HG02623 (cell line): ENCODE data around the gene SLC26A1.
"Not testable (repeated sequence)": the region's sequence is repeated elsewhere in the genome, so short reads cannot be mapped to it uniquely, and the experiment has no call there.

ENCODE experiments used
- ATAC-seq: cut with Tn5 transposase; IDR thresholded peaks from one replicate; pipeline ENCODE4 v1.9.1; 2021; ENCODE audit warnings: moderate library complexity; ENCODE audit not compliant: unreplicated experiment

Gene SLC26A1

GRCh38 chr4:986428-986878, 6.8 kb downstream of the SLC26A1 start:
- peak; percentile 11 for ATAC-seq

GRCh38 chr4:985123-985830, 7.9 kb downstream of the SLC26A1 start:
- ATAC-seq: no peak

- no peak for ATAC-seq
Measured at GRCh38 chr4:984336-985054, 8.7 kb downstream of the SLC26A1 start.

DNA sequence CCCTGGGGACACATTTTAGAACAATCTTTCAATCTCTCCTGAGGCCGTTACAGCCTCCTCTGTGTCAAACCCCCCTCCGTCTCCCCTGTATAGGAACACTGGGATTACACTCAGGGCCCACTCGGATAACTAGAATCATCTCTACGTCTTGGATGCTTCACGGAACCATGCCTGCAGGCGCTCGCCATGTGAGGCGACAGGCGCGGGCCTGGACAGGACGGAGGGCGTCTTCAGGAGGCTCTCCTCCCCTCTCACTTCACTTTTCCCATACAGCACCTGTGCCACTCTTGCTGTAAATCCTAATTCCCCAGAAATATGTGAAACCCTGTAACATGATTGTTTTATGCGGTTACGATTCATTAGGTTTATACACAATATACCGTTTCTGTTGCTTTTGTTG, 10.4 kb downstream of the SLC26A1 start:
- no peak for ATAC-seq

DNA sequence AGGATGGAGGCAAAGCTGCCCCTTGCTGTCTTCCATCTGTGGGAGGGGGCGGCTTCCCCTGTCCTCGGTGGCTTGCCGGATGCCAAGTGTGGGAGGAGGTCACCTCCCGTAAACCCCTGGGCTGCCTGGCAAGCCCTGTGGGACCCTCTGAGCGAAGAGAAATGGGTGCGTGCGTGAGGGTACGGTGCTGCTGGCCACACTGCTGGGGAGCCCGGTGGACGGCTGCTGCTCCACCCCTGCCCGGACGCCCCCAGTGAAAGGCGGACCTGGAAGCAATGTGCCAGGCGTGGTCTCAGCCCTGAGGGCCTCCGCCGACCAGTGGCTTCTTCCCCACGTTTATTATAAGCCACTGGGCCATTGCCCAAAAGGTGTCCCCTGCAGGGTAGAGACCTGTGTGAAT, 10.9 kb downstream of the SLC26A1 start:
- ATAC-seq: no peak

DNA sequence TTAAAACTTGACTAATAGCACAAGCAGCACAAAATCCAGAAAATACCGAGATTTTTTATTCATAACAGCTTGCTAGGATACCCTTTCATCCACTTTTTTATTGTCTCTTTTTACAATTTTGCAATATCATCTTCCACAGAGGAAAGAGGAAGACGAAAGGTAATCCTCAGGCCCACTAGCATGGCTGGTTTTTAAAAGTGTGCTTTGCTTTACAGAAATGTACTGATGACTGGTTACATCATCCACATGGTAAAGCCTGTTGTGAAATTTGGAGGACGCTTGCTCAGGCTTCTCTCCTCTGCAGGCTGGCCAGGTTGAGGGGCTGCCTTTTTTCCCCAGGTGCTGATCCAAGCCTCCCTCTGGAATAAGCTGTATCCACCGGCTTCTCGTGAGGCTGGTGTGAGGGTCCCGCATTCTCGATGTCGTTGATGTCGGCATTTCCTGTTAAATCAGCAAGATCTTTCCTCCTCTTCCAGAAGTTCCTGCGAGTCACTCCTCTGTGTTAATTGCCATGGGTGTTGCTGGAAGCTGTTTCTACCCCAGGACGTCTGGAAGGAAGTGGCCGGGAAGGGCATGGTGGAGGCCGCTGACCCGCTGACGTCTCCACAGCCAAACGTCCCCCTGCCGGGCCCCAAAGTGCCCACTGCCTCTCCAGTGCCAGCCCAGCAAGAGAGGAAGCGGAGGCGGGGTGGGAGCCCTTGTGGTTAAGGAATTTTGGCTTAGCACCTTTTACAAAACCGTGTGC, 14.1 kb downstream of the SLC26A1 start:
- ATAC-seq: no peak

DNA sequence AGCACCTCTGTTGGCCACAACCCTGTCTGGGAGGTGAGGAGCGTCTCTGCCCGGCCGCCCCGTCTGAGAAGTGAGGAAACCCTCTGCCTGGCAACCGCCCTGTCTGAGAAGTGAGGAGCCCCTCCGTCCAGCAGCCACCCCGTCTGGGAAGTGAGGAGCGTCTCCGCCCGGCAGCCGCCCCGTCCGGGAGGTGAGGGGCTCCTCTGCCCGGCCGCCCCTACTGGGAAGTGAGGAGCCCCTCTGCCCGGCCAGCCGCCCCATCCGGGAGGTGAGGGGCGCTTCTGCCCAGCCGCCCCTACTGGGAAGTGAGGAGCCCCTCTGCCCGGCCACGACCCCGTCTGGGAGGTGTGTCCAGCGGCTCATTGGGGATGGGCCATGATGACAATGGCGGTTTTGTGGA, 17.2 kb downstream of the SLC26A1 start:
- not testable (repeated sequence) for ATAC-seq

DNA sequence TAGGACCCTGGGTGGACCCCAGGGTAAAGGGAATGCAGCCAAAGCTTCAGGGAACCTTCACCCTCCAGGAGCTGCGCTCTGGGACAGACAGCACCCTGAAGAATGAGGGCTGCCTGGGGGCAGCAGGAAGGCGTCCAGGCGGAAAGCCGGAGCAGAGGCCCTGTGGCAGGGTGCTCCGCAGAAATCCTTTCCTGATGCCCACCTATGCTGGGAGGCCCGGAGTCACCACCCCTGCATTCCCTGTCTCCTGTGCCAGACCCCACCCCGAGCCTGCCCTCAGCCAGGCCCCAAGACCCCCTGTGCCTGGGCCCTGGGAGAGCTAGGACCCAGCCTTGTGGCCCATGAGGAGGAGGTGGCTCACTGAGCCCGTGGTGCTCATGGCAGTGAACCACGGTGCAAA, 18.5 kb downstream of the SLC26A1 start:
- ATAC-seq: no peak

DNA sequence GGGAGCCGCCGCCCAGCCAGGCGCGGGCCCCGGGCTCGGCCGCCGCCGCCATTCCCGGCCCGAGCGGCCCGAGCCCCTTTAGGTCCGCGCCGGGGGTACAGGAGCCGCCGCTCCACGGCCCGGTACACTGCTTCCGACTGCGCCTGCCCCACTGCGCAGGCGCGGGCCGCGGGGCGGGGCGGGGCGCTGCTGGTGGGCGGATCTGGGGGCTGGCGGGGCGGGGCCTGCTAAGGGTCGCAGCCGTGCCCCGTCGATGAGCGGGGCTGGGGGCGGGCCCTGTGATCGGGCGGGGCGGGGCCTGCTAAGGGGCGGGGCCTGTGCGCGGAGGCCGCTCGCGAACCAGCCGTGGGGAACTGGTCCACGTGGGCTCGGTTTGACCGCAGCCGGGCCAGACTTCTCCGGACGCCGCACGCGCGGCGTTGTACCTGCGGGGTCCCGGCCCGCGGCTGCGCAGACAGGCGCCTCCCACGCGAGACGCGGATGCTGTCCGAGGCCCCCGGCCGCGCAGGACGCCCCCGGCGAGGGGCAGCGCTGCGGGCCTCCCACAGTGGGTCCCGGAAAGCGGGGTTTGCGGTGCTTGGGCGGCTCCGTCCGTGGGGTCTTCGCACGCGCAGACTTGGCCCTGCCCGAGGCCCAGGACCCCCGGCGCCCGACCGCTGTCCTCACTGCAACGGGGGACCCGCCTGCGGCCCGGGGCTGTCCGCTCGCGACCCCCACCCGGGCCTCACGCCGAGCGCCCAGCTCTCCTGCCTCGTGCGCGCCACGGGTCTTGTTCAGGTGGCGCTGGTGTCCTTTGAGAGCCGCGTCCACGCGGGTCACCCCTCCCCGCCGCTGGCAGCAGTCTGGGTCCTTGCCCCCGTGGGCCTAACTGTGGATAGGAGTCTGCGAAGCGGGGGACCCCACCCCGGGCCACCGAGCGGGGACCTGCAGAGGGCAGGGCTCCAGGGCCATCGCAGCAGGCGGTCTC, 19.5 kb downstream of the SLC26A1 start, which contains the start of gene DGKQ:
Gene DGKQ, minus strand, starts transcription at position 139 of the 967 bp plus-strand sequence. Its CDS starts 87 bp downstream, at position 52.
- ATAC-seq: peak; percentile 76

- ATAC-seq: peak; percentile 37
Measured at GRCh38 chr4:972651-973424, 20.4 kb downstream of the SLC26A1 start.

DNA sequence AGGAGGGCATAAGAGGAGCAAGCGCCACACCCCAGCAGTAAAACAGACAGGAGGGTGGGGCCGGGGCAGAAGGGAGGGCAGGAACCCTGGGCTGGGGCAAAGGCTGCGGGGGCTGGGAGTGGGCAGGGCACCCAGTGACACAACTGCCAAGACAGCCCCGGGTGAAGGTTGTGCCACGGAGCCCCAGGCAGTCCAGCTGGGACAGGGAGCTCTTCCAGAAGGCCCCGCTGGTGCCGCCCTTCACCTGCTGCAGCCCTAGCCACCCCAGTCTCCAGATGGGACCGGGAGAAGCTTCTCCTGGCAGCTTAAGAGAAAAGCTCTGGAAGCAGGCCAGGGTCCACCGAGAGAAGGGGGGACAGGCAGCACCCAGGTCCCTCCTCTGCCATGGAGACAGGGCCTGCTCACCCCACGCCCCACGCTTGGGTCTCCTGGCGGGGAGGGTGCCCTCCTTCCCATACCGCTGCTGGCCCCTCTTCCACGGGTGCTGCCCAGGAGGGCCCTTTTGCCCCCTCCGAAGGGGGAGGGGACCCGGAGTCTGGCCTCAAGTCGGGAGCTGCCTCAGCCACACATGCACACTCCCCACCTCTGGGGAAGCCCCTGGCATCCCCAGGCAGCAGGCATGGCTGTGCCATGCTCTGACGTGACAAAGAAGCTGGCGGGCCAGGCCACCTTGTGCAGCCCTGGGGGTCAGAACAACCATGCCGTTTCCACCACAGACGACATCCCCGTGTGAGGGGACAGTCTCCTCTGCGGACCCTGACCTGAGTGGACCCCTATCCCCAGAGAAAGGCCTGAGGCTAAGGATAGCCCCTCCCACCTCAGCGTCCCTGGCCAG, 21.3 kb downstream of the SLC26A1 start:
- no peak for ATAC-seq

- no peak for ATAC-seq
Measured at GRCh38 chr4:970854-971520, 22.2 kb downstream of the SLC26A1 start.

DNA sequence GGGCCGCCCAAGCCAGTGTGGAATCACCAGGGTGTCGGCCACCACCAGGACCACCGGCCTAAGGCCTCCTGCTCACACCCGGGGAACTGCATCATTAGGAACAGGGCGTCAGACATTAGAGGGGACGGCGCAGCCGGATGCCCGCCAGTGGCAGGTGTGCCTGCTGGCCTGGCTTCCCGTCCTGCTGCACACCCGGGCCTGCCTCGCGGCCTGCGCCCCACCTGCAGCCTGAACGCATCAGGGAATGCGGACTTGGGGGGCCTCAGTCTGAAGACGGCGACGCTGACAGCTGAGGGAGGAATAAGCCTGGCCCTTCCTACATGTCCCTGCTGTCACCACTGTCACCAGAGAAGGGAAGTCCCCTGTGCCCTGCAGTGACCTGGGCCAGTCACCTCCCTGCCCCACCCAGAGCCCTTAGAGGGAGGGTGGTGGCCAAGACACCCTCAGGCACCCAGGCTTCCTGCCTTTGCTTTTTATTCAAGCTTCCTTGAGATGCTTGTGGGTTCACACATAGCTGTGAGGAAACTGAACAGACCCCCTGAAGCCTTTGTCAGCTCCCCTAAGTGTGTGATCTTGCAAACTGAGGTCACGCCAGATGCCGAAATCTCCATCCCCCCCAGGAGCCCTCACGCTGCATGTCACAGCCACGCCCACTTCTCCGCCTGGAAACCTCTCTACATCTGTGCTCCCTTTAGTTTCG, 23.0 kb downstream of the SLC26A1 start:
- ATAC-seq: no peak

DNA sequence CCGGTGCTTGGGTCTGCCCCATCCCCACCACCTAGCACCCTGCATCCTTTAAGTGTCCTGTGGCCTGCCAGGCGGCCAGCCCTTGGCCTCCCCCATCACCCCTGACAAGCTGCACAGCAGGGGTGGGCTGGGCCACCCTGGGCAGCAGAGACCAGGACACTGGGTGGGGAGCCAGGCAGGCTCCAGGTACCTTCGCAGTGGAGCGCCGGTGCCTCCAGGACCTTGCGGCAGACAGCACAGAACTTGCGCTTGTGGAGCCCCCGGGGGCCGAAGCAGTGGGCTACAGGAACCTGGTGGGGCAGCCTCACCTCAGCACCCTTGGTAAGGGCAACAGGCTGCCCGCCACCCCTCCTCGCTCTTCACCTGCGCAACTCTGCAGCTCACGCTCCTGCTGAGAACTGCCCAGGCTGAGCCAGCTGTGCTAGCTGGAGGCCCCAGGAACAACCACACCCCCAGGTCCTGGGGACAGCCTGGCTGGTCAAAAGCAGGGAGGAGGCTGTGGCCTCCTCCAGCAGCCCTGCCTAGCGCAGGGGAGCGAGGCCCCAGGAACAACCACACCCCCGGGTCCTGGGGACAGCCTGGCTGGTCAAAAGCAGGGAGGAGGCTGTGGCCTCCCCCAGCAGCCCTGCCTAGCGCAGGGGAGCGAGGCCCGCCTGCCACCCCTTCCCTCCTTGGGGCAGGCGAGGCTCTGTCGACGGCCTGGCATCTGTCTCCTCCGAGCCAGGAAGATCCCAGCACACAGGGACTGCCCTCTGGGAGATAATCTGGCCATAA, 24.4 kb downstream of the SLC26A1 start:
- ATAC-seq: no peak

DNA sequence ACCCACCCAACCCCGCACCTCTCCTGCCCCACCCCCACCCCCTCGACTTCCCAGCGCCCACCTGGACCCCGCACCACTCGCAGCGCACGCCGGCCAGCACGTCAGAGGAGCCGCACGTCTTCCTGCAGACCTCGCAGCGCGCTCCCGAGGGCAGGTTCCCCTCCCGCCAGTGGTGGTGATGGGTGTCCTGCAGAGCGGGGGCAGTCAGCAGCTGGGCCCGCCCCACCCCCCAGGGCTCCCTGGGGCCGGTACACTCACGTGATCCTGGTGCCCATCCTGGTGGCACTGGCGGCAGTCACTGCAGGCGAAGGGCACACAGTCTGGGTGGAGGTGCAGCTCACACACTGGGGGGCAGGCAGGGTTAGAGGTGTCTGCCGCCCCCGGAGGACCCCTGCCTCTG, 25.0 kb downstream of the SLC26A1 start:
- no peak for ATAC-seq

DNA sequence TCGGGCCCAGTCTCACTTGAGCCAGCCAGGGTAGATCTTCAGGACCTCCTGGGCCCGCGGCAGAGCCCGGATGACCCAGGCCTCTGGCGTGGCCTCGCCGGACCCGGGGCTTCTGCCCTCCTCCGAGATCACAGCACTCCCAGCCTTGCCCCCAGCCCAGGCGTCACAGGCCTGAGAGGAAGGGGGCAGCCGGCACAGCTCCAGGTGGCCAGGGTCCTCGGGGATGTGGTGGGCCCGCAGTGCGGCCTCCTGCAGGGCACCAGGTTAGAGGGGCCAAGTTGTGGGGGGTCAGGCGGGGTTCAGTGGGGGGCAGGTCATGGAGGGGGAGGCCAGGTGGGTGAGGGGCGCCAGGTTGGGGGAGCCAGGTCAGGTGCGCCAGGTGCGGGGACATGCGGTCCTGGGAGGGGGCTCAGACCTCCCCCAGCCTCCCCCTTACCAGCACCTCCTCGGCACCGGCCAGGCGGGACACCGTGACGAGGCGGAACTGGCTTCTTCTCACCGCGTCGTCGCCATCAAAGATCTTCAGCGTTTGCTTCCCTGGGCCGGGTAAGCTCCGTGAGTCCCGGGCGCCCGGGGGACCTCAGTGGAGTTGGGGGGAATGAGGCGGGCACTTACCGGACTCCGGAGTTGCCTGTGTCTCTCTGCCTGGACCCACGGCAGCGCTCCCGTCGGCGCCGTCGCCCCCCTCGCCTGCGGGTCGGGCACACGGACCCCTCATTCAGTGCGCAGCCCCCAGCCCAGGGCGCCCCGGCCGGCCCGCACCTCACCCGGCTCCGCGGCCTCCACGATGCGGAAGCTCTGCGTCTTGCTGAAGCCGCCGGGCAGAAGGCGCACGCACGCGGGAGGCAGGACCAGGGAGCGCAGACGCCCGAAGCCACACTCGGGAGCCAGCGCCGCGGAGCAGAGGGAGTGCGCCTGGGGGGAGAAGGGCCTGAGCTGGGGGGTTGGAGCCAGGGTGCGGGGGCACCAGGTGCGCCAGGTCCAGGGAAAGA, 25.8 kb downstream of the SLC26A1 start:
- no peak for ATAC-seq
